Inferior parietal cortex (tissue), 1 donor: ENCODE results near the gene RUSC2.
"Not testable (repeated sequence)": the region's sequence is repeated elsewhere in the genome, so short reads cannot be mapped to it uniquely, and the experiment has no call there.

Experiments used
- DNase-seq: peaks from one replicate; pipeline ENCODE4 v3.0.0-alpha.2; 2016; ENCODE audit errors: extremely low spot score

Gene RUSC2

GRCh38 chr9:35490910-35491465 is 1.1 kb downstream of the RUSC2 start:
- DNase-seq: peak; percentile 42

GRCh38 chr9:35493119-35493518 is 3.2 kb downstream of the RUSC2 start:
- DNase-seq: not testable (repeated sequence)

GRCh38 chr9:35495984-35496383 is 6.1 kb downstream of the RUSC2 start:
- no peak for DNase-seq

- not testable (repeated sequence) for DNase-seq
These were observed 8.3 kb downstream of the RUSC2 start for GRCh38 chr9:35498245-35498644.

- no peak for DNase-seq
These were observed 9.3 kb downstream of the RUSC2 start for GRCh38 chr9:35499029-35499700.

- no peak for DNase-seq
These were observed 9.8 kb downstream of the RUSC2 start for GRCh38 chr9:35499701-35500030.

- DNase-seq: no peak
These were observed 10.3 kb downstream of the RUSC2 start for GRCh38 chr9:35500130-35500748.

- DNase-seq: no peak
These were observed 12.0 kb downstream of the RUSC2 start for GRCh38 chr9:35501946-35502345.

- no peak for DNase-seq
These were observed 16.4 kb downstream of the RUSC2 start for GRCh38 chr9:35506359-35506758.

GRCh38 chr9:35508069-35508468 is 18.2 kb downstream of the RUSC2 start:
- no peak for DNase-seq

- no peak for DNase-seq
These were observed 20.5 kb downstream of the RUSC2 start for GRCh38 chr9:35510383-35510753.

- DNase-seq: peak; percentile 39
These were observed 21.0 kb downstream of the RUSC2 start for GRCh38 chr9:35510754-35511428.

- no peak for DNase-seq
These were observed 21.5 kb downstream of the RUSC2 start for GRCh38 chr9:35511453-35511852.

GRCh38 chr9:35515766-35516165 is 25.9 kb downstream of the RUSC2 start:
- DNase-seq: no peak

- DNase-seq: peak; percentile 18
These were observed 26.6 kb downstream of the RUSC2 start for GRCh38 chr9:35516479-35516878.

GRCh38 chr9:35517131-35517530 is 27.2 kb downstream of the RUSC2 start:
- DNase-seq: peak; percentile 83

- DNase-seq: peak; percentile 31
These were observed 27.8 kb downstream of the RUSC2 start for GRCh38 chr9:35517552-35518224.

GRCh38 chr9:35518225-35518821 is 28.4 kb downstream of the RUSC2 start:
- DNase-seq: peak; percentile 11

- DNase-seq: peak; percentile 21
These were observed 29.2 kb downstream of the RUSC2 start for GRCh38 chr9:35518981-35519679.

GRCh38 chr9:35519692-35520363 is 29.9 kb downstream of the RUSC2 start:
- DNase-seq: no peak

- DNase-seq: no peak
These were observed 30.4 kb downstream of the RUSC2 start for GRCh38 chr9:35520364-35520710.
